ENCODE results near the gene ABCD3.

GRCh38 chr1:94519351-94519750 is 101.2 kb downstream of the ABCD3 start:
- no peak for TF ChIP-seq FOXM1 (IDR thresholded peaks at IDR 0.05; ENCODE audit: borderline replicate concordance)
- TF ChIP-seq SUZ12 (IDR thresholded peaks at IDR 0.05) = no peak
- TF ChIP-seq SP1 (IDR thresholded peaks at IDR 0.05) = no peak
- TF ChIP-seq FOXA1 (IDR thresholded peaks at IDR 0.05) = no peak

Data from HEK293T (cell line).